H1 (cell line): ENCODE measurements around the gene MIER1. TPM values are rescaled to one million over a fixed set of nuclear protein-coding genes. Genes with fewer than 3 reads are reported as not detected.

Experiments used
- CTCF ChIA-PET: fragments of 300-600 bp; sonication (Branson Sonifier 250); formaldehyde crosslinking; loops from one replicate; lab custom pipeline; 2021; ENCODE audit not compliant: partially characterized antibody; lab: Charles Lee
- POLR2A ChIA-PET: fragments of 300-600 bp; sonication (Branson Sonifier 250); formaldehyde crosslinking; loops from one replicate; lab custom pipeline; 2021; ENCODE audit warnings: inconsistent platforms; ENCODE audit not compliant: partially characterized antibody; lab: Charles Lee
- DNase-seq, 2 experiments: peaks; one replicate each; pipeline versions ENCODE4 v3.0.0 to v3.0.0-alpha.2; 2010 to 2022; ENCODE audit warnings: low spot score in 2 of 2, low read depth in 1 of 2, mixed read lengths in 1 of 2
- FAIRE-seq: peaks from 2 replicates; lab custom pipeline; 2011; peaks lifted over from hg19 to GRCh38; lab: Jason Lieb, UNC
- H2AFZ ChIP-seq: 2 replicates; pipeline ENCODE4 v1.8.1; 2012; ENCODE audit warnings: low read length, inconsistent platforms
- H2AK5ac ChIP-seq: 2 replicates; pipeline ENCODE4 v1.6.1; 2013; ENCODE audit warnings: low read depth, low read length
- H2BK120ac ChIP-seq: replicated peaks from 2 replicates; pipeline ENCODE3; 2013; ENCODE audit warnings: low read depth, low read length, inconsistent platforms
- H2BK12ac ChIP-seq: 2 replicates; pipeline ENCODE4 v1.6.1; 2013; ENCODE audit warnings: low read depth, low read length
- H2BK15ac ChIP-seq: 2 replicates; pipeline ENCODE4 v1.6.1; 2013; ENCODE audit warnings: low read length
- H2BK20ac ChIP-seq: 2 replicates; pipeline ENCODE4 v1.6.1; 2013; ENCODE audit warnings: low read length
- H2BK5ac ChIP-seq: 2 replicates; pipeline ENCODE4 v1.6.1; 2013; ENCODE audit warnings: low read depth, low read length
- H3K14ac ChIP-seq: 2 replicates; pipeline ENCODE4 v1.6.1; 2013; ENCODE audit warnings: inconsistent platforms; ENCODE audit not compliant: insufficient read length
- H3K18ac ChIP-seq: 2 replicates; pipeline ENCODE4 v1.6.1; 2013; ENCODE audit warnings: low read length; ENCODE audit errors: extremely low read depth
- H3K23ac ChIP-seq: 2 replicates; pipeline ENCODE4 v1.6.1; 2013; ENCODE audit warnings: inconsistent platforms; ENCODE audit not compliant: insufficient read length
- H3K23me2 ChIP-seq: 2 replicates; pipeline ENCODE4 v1.6.1; 2013; ENCODE audit warnings: low read depth, low read length
- H3K27ac ChIP-seq: 2 replicates; pipeline ENCODE4 v1.6.1; 2011; ENCODE audit warnings: low read depth, low read length, inconsistent platforms
- H3K27me3 ChIP-seq, 4 experiments: replicated peaks in 1 of 4; 1 replicate in 1 of 4; 2 replicates in 3 of 4; pipeline versions ENCODE4 v1.6.1 to v1.8.1; 2011 to 2013; ENCODE audit warnings: low read length in 3 of 4, mild to moderate bottlenecking in 3 of 4, inconsistent platforms in 2 of 4, mixed read lengths in 2 of 4, moderate library complexity in 1 of 4; ENCODE audit not compliant: control insufficient read depth in 3 of 4, insufficient read depth in 3 of 4; ENCODE audit errors: extremely low read depth in 1 of 4
- H3K36me3 ChIP-seq, 4 experiments: 2 replicates each; pipeline versions ENCODE4 v1.6.1 to v1.8.1; 2011 to 2013; ENCODE audit warnings: mild to moderate bottlenecking in 4 of 4, low read length in 3 of 4, moderate library complexity in 2 of 4, control low read depth in 1 of 4, inconsistent platforms in 1 of 4; ENCODE audit not compliant: insufficient read depth in 4 of 4, control insufficient read depth in 2 of 4
- H3K4ac ChIP-seq: replicated peaks from 2 replicates; pipeline ENCODE3; 2013; ENCODE audit warnings: low read length, low read depth, mixed read lengths, inconsistent platforms; ENCODE audit not compliant: insufficient read length
- H3K4me1 ChIP-seq, 4 experiments: replicated peaks in 1 of 4; 1 replicate in 1 of 4; 2 replicates in 3 of 4; pipeline versions ENCODE4 v1.6.1 to v1.8.1; 2011 to 2013; ENCODE audit warnings: low read length in 3 of 4, inconsistent platforms in 2 of 4, mixed read lengths in 1 of 4; ENCODE audit not compliant: insufficient read depth in 4 of 4, control insufficient read depth in 3 of 4
- H3K4me2 ChIP-seq, 2 experiments: 2 replicates each; pipeline versions ENCODE4 v1.6.1 to v1.8.1; 2011 to 2013; ENCODE audit warnings: low read depth in 2 of 2, low read length in 2 of 2, control low read depth in 1 of 2, inconsistent platforms in 1 of 2, mild to moderate bottlenecking in 1 of 2; ENCODE audit not compliant: insufficient read depth in 1 of 2
- H3K4me3 ChIP-seq, 4 experiments: fragments of 200-600, 300-600 bp in 1 of 4; sonication (generic), shearing (Covaris generic), sonication (Bioruptor Twin) in 1 of 4; 2 replicates each; pipeline versions ENCODE4 v1.5.1 to v1.8.1; 2011 to 2016; ENCODE audit warnings: low read length in 4 of 4, low read depth in 3 of 4, control low read depth in 2 of 4, inconsistent platforms in 2 of 4, mild to moderate bottlenecking in 2 of 4, mixed read lengths in 1 of 4, moderate library complexity in 1 of 4; ENCODE audit not compliant: insufficient read depth in 2 of 4; ENCODE audit errors: extremely low read depth in 1 of 4
- H3K56ac ChIP-seq: replicated peaks from 2 replicates; pipeline ENCODE3; 2013; ENCODE audit warnings: low read depth, mild to moderate bottlenecking, mixed read lengths, low read length, inconsistent platforms; ENCODE audit not compliant: insufficient read length
- H3K79me1 ChIP-seq: 2 replicates; pipeline ENCODE4 v1.6.1; 2013; ENCODE audit warnings: low read depth, low read length, control low read depth
- H3K79me2 ChIP-seq, 2 experiments: 2 replicates each; pipeline versions ENCODE4 v1.6.1 to v1.8.1; 2012 to 2013; ENCODE audit warnings: low read length in 2 of 2, mild to moderate bottlenecking in 2 of 2, inconsistent platforms in 1 of 2; ENCODE audit not compliant: insufficient read depth in 2 of 2, control insufficient read depth in 1 of 2
- H3K9ac ChIP-seq, 4 experiments: replicated peaks in 1 of 4; 1 replicate in 1 of 4; 2 replicates in 3 of 4; pipeline versions ENCODE4 v1.6.1 to v1.8.1; 2011 to 2013; ENCODE audit warnings: low read depth in 3 of 4, low read length in 3 of 4, control low read depth in 2 of 4, mild to moderate bottlenecking in 2 of 4, moderate library complexity in 2 of 4, inconsistent platforms in 1 of 4; ENCODE audit errors: extremely low read depth in 1 of 4
- H3K9me3 ChIP-seq, 2 experiments: 2 replicates each; pipeline versions ENCODE4 v1.6.1 to v1.8.1; 2012 to 2013; ENCODE audit warnings: mild to moderate bottlenecking in 2 of 2, moderate library complexity in 2 of 2, control low read depth in 1 of 2, inconsistent platforms in 1 of 2, low read depth in 1 of 2, low read length in 1 of 2, mixed read lengths in 1 of 2; ENCODE audit not compliant: insufficient read depth in 2 of 2
- H4K20me1 ChIP-seq, 2 experiments: replicated peaks in 1 of 2; 2 replicates each; pipeline versions ENCODE3 to v1.8.1; 2011 to 2013; ENCODE audit warnings: inconsistent platforms in 2 of 2, low read length in 2 of 2, mild to moderate bottlenecking in 1 of 2; ENCODE audit not compliant: insufficient read depth in 2 of 2, control insufficient read depth in 1 of 2
- H4K5ac ChIP-seq: 2 replicates; pipeline ENCODE4 v1.6.1; 2013; ENCODE audit warnings: low read length, low read depth, mixed read lengths, inconsistent platforms; ENCODE audit not compliant: insufficient read length
- H4K8ac ChIP-seq: 2 replicates; pipeline ENCODE4 v1.8.0; 2013; ENCODE audit warnings: mild to moderate bottlenecking, moderate library complexity, low read length, inconsistent platforms; ENCODE audit not compliant: insufficient read depth; ENCODE audit errors: extremely low read depth
- H4K91ac ChIP-seq: replicated peaks from 2 replicates; pipeline ENCODE3; 2013; ENCODE audit warnings: low read length, mixed read lengths, inconsistent platforms; ENCODE audit not compliant: insufficient read length
- BACH1 ChIP-seq: IDR thresholded peaks from 2 replicates; pipeline ENCODE4 v1.6.1; 2012; ENCODE audit warnings: low read length, improper control_type of control experiment
- BCL11A ChIP-seq, 2 experiments: IDR thresholded peaks; one replicate each; pipeline ENCODE4 v1.6.1; 2011; ENCODE audit warnings: low read depth in 2 of 2, low read length in 2 of 2, mild to moderate bottlenecking in 2 of 2
- CBX8 ChIP-seq: fragments of 300-800, 300-1000 bp; sonication (generic); IDR thresholded peaks from 2 replicates; pipeline ENCODE4 v1.7.1; 2016; ENCODE audit warnings: low read depth, low read length, borderline replicate concordance
- CHD2 ChIP-seq: IDR thresholded peaks from 2 replicates; pipeline ENCODE4 v1.6.1; 2012; ENCODE audit warnings: low read length, improper control_type of control experiment
- CREB1 ChIP-seq: IDR thresholded peaks from 2 replicates; pipeline ENCODE4 v1.6.1; 2012; ENCODE audit warnings: inconsistent platforms
- EGR1 ChIP-seq: IDR thresholded peaks from 2 replicates; pipeline ENCODE4 v1.6.1; 2011; ENCODE audit warnings: low read depth, low read length, borderline replicate concordance
- KDM5A ChIP-seq: fragments of 200-600 bp; IDR thresholded peaks from 2 replicates; pipeline ENCODE4 v1.7.1; 2012; ENCODE audit warnings: mild to moderate bottlenecking, low read length, inconsistent platforms, mixed read lengths
- RNF2 ChIP-seq: fragments of 200-900, 300-1000 bp; sonication (generic); IDR thresholded peaks from 2 replicates; pipeline ENCODE4 v1.7.1; 2016; ENCODE audit warnings: borderline replicate concordance, low read depth, mild to moderate bottlenecking, antibody characterized with exemption, low read length; ENCODE audit not compliant: poor library complexity, severe bottlenecking; ENCODE audit errors: missing control alignments
- SAP30 ChIP-seq: fragments of 300-600 bp; sonication (generic); IDR thresholded peaks from 2 replicates; pipeline ENCODE4 v1.7.1; 2012; ENCODE audit warnings: low read length, moderate library complexity, mild to moderate bottlenecking, inconsistent platforms; ENCODE audit not compliant: insufficient read depth, insufficient replicate concordance
- WGBS, 2 experiments: shearing (Covaris generic) in 1 of 2; methylation state at CpG; one replicate each; pipeline versions ENCODE4 v1.1.6 to v1.1.7; 2013 to 2015; ENCODE audit warnings: low lambda C conversion rate in 2 of 2, mixed read lengths in 2 of 2, inconsistent platforms in 1 of 2, low coverage in 1 of 2, missing lambda C conversion rate in 1 of 2; ENCODE audit not compliant: insufficient replicate concordance in 2 of 2, insufficient coverage in 1 of 2, insufficient read length in 1 of 2; ENCODE audit errors: extremely low coverage in 1 of 2, missing lambda C conversion rate in 1 of 2; 5-methylcytosine and 5-hydroxymethylcytosine counted together
- polyA plus RNA-seq, 7 experiments: library from polyadenylated mRNA; depleted of rRNA in 3 of 7; stranded (reverse) in 5 of 7; unstranded in 2 of 7; fragments of >200 nt in 5 of 7; fragments of 200-250 nt in 2 of 7; gene quantifications; 1 replicate in 5 of 7; 2 replicates in 1 of 7; 4 replicates in 1 of 7; pipeline versions ENCODE4 v1.2.1 to v1.2.3, GENCODE V29; 2011 to 2013; ENCODE audit warnings: missing spikeins in 2 of 7, mixed read lengths in 2 of 7
- total RNA-seq: library from RNA; stranded (reverse); fragmentation: NEBNext Ultra II Directional; extraction: Animal tissue kit (Norgen Biotek cat#: 25700); gene quantifications from 2 replicates; pipeline ENCODE4 v1.2.1, GENCODE V29; 2021
- TF ChIP-seq, protein P1 (sequence below): IDR thresholded peaks from 2 replicates; pipeline ENCODE4 v1.6.1; 2011; ENCODE audit warnings: low read length, improper control_type of control experiment
- TF ChIP-seq, protein P2 (sequence below): IDR thresholded peaks from 2 replicates; pipeline ENCODE4 v1.6.1; 2011; ENCODE audit warnings: low read depth, mild to moderate bottlenecking, low read length; ENCODE audit not compliant: insufficient read depth
- TF ChIP-seq, protein P3 (sequence below): IDR thresholded peaks from 2 replicates; pipeline ENCODE4 v1.6.1; 2012; ENCODE audit warnings: inconsistent platforms

MIER1 gene
- total and polyA plus RNA-seq, 2 of the 8 experiments (the other 6 are each of a cell fraction or from before 2014, with no cell fraction given) = 5.2 to 33.5 TPM

DNA sequence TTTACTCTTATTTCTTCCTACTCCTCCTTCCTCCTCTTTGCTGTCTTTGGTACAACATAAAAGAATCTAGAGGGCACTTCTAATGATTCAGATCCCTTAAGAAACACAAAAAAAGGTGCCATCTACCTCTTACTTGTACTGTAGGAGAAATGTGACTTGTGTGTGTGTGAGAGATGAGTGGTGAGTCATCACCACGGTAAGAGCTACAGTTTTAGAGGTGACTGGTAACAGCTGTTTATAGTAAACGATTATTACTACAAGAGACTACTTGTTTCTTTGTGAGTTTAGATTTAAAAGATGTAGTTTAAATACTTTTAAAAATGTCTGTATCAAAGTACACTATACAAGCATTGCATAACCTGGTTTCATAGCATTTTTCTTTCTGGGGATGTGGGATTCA lies 88.8 kb downstream of the MIER1 start:
- FAIRE-seq (no peak), DNase-seq (no peak)
- H4K5ac ChIP-seq = no peak overlapping the region
- H2BK5ac ChIP-seq = no peak overlapping the region
- H2AFZ ChIP-seq = no peak overlapping the region
- H3K36me3 ChIP-seq = no peaks in the 10 kb centered on the region
- no peak overlapping the region for H2BK12ac ChIP-seq
- 83% methylated on average over 2 of the region's 2 CpGs; no CpG with 5 or more reads in 1 of the 2 experiments for WGBS, 2 experiments
- H3K23me2 ChIP-seq = no peaks in the 10 kb centered on the region
- H3K79me1 ChIP-seq = no peaks in the 10 kb centered on the region
- H3K56ac ChIP-seq = no peak overlapping the region
- H3K23ac ChIP-seq = no peak overlapping the region
- no peak overlapping the region for H2AK5ac ChIP-seq
- 0 out of 7 replicates have a peak, but pooled peaks cover 0 to under 1% (median 0%) of the 10 kb centered on the region in 4 experiments for H3K27me3 ChIP-seq
- H3K4me2 ChIP-seq = no peak overlapping the region
- H3K4ac ChIP-seq = no peak overlapping the region
- no peak overlapping the region for H3K27ac ChIP-seq
- H4K91ac ChIP-seq = no peak overlapping the region
- H3K18ac ChIP-seq = no peak overlapping the region
- H3K4me1 ChIP-seq = peaks cover 0 to 1% (median under 1%) of the 10 kb centered on the region in 4 experiments; a peak in 2 of 7 replicates
- CTCF ChIA-PET = interaction anchor here (1.5 to 2.8 kb wide), 3 partner anchors 14 to 135 kb away, joined by 3 to 11 read pairs (median 5); no protein-coding TSS in a partner anchor
- no peak overlapping the region for H3K14ac ChIP-seq
- H4K20me1 ChIP-seq = no peaks in the 10 kb centered on the region
- H3K9me3 ChIP-seq = no peaks in the 10 kb centered on the region
- H4K8ac ChIP-seq = no peak overlapping the region
- no peak overlapping the region for H2BK20ac ChIP-seq
- no peak overlapping the region for H3K4me3 ChIP-seq
- no peak overlapping the region for H3K9ac ChIP-seq
- H2BK120ac ChIP-seq = no peak overlapping the region
- H3K79me2 ChIP-seq = no peaks in the 10 kb centered on the region
- H2BK15ac ChIP-seq = no peak overlapping the region
- POLR2A ChIA-PET = no interaction called here
- TF ChIP-seq, protein P1, sequence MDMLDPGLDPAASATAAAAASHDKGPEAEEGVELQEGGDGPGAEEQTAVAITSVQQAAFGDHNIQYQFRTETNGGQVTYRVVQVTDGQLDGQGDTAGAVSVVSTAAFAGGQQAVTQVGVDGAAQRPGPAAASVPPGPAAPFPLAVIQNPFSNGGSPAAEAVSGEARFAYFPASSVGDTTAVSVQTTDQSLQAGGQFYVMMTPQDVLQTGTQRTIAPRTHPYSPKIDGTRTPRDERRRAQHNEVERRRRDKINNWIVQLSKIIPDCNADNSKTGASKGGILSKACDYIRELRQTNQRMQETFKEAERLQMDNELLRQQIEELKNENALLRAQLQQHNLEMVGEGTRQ = no peak
- TF ChIP-seq CHD2 (no peak), BACH1 (no peak), CREB1 (no peak), EGR1 (no peak), SAP30 (no peak), KDM5A (no peak), CBX8 (no peak), RNF2 (no peak), BCL11A (IDR thresholded peaks at IDR 0.05; ENCODE audit: low read depth in 2 of 2, low read length in 2 of 2) (no peak)
- TF ChIP-seq, protein P2, sequence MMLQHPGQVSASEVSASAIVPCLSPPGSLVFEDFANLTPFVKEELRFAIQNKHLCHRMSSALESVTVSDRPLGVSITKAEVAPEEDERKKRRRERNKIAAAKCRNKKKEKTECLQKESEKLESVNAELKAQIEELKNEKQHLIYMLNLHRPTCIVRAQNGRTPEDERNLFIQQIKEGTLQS = no peak
- TF ChIP-seq, protein P3, sequence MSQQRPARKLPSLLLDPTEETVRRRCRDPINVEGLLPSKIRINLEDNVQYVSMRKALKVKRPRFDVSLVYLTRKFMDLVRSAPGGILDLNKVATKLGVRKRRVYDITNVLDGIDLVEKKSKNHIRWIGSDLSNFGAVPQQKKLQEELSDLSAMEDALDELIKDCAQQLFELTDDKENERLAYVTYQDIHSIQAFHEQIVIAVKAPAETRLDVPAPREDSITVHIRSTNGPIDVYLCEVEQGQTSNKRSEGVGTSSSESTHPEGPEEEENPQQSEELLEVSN = no peak
